ENCODE measurements around the gene TMEM232.

GRCh38 chr5:110686270-110686669 is 40.2 kb downstream of the TMEM232 start:
- TF ChIP-seq, protein P1, sequence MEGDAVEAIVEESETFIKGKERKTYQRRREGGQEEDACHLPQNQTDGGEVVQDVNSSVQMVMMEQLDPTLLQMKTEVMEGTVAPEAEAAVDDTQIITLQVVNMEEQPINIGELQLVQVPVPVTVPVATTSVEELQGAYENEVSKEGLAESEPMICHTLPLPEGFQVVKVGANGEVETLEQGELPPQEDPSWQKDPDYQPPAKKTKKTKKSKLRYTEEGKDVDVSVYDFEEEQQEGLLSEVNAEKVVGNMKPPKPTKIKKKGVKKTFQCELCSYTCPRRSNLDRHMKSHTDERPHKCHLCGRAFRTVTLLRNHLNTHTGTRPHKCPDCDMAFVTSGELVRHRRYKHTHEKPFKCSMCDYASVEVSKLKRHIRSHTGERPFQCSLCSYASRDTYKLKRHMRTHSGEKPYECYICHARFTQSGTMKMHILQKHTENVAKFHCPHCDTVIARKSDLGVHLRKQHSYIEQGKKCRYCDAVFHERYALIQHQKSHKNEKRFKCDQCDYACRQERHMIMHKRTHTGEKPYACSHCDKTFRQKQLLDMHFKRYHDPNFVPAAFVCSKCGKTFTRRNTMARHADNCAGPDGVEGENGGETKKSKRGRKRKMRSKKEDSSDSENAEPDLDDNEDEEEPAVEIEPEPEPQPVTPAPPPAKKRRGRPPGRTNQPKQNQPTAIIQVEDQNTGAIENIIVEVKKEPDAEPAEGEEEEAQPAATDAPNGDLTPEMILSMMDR (IDR thresholded peaks at IDR 0.05; ENCODE audit: low read depth, low read length, poor library complexity, severe bottlenecking) = no peak
- no peak for TF ChIP-seq EZH2phosphoT487 (IDR thresholded peaks at IDR 0.05; ENCODE audit: borderline replicate concordance, low read length)
